Activated T-helper 1 cell treated with anti-CD3 and anti-CD28 coated beads, Interleukin-2, amount 50 U/mL, for 16 hours (primary cell): Measurements from ENCODE around the gene DACH1.

Source experiments
- DNase-seq, 2 donors: peaks; one replicate each; pipeline ENCODE4 v3.0.0-alpha.2; 2020; ENCODE audit warnings: low read depth in 1 of 2, low spot score in 1 of 2

The DACH1 gene

DNA sequence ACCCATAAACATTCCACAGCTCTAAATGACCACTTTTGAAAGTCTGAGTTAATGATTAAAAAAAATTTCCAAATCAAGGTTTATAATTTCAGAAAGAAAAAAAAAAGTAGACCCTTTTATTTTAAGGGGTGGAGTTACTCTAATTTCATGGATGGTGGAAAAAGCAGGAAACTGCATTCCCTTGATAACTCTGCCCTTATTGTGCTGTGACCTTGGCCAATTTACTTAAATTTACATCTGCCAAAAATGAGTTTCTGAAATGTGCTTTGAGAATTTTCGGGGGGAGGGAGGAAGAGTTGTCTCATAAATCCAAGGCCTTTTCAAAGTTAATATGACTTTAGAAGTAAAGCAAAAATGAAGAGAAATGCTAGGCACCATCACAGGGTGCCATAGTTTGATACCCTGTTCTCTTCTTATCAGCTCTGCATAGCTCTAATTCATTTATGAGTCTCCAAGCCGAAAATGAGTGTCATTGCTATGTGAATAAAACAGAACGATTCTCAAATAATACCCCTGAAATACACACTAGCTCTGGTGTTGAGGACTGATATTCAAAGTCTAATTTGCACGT, 367.0 kb downstream of the DACH1 start:
- no peak for DNase-seq

DNA sequence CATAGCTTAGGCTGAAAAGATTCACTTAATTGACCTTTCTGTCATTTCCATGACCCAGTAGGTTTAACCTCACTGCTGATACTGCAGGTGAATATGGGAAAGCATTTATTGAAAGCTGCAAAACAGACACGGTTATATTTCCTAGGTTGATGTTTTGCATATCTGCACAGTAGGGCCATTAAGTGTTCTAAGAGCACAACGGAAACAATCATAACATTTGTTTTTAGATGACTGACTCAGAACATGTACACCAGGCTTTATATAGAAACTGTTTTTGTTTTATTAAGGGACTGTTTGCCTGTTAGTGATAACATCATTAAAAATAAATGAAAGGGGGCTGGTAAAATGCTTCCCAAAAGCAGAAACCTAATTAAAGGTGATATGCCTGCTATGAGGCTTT, 367.8 kb downstream of the DACH1 start:
- DNase-seq = no peak

DNA sequence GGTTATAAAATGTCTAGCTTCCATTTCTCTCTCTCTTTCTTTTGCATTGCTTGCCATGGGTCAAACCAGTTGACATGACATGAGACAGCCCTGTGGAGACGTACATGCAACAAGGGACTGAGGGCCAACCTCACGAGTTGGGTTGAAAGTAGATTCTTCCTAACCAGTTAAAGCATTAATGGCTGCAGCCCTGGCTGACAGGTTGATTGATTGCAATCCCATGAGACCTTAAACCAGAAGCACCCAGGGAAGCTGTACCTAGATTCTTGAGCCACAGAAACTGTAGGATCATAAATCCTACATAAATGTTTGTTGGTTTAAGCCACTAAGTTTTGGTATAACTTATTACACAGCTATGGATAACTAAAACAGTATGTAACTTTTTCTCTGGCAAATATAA, 373.8 kb downstream of the DACH1 start:
- no peak for DNase-seq

DNA sequence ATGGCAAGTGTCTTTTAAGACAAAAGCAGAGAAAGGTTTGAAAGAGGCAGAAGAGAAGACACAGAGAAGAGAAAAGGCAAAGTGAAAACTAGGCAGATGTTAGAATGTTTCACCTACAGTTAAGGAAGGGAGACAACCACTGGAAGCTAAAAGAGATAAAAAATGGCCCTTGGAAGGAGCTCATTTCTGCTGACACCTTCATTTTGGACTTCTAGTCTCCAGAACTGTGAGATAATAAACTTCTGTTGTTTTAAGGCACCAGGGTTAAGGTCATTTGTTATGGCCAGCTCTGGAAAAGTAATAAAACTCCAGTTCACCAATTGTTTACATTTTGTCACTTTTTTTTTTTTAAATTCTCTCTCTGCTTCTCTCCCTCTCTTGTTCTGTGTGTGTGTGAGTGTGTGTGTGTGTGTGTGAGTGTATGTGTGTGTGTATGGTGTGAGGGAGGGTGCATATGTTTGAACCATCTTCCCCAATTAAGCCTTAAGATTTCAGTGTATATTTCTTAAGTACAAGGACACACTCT, 374.6 kb downstream of the DACH1 start:
- DNase-seq = no peak

DNA sequence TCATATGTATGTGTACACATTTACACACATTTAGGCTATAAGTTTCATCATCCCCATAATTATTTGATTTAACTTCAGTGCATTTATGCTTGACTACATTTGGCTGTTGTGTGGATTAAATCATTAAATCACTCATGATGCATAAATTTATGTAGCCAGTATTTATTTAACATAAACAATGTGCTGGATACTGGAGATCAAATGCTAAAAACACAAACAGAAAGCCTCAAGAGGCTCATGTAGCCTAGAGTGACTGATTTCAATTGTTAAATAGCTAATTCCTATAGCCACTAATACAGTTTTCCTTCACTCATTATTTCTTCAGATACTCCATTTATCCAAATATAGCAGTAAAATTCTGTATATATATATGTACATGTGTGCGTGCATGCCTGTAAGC, 376.0 kb downstream of the DACH1 start:
- DNase-seq = no peak

GRCh38 chr13:71489041-71489440, 378.0 kb downstream of the DACH1 start:
- no peak for DNase-seq

GRCh38 chr13:71488201-71488600, 378.8 kb downstream of the DACH1 start:
- no peak for DNase-seq

- DNase-seq = no peak
These were observed 381.1 kb downstream of the DACH1 start for GRCh38 chr13:71485913-71486312.

- no peak for DNase-seq
These were observed 383.3 kb downstream of the DACH1 start for GRCh38 chr13:71483733-71484132.

DNA sequence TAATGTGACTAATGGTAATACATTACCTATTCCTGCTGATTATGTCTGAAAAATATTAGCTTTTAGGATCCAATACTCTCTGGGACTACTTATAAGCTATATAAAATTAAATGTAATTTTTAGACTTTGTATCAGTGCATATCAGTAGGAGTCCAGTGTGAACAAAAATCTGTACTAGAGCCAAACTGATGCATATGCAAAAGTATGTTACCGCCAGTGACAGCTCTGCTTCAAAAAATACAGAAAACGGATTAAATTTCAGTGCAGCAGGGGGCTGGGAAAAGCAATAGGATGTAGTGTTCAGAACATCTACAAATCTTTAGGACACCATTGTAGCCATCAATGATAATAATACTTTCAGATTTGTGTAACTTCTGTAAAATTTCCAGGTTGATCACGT, 385.5 kb downstream of the DACH1 start:
- DNase-seq = no peak

GRCh38 chr13:71481046-71481445, 386.0 kb downstream of the DACH1 start:
- no peak for DNase-seq

DNA sequence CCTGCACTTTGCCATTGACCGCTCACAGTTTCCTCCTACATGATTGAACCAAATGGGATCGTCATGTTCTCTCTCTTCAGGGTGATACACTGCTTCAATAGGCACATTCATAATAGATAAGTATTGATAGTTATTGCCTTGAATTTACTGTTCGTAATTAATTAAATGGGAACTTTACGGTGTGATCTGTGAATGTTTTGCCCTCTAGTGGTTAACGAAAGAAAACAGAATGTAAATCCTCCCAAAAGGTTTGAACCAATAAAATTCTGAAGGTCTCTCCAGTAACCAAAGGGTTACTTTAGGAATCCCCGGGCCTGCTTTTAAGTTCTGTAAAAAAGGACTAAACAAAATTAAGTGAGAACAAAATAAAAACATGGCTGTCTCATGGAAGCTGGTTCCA, 389.3 kb downstream of the DACH1 start:
- DNase-seq = no peak

DNA sequence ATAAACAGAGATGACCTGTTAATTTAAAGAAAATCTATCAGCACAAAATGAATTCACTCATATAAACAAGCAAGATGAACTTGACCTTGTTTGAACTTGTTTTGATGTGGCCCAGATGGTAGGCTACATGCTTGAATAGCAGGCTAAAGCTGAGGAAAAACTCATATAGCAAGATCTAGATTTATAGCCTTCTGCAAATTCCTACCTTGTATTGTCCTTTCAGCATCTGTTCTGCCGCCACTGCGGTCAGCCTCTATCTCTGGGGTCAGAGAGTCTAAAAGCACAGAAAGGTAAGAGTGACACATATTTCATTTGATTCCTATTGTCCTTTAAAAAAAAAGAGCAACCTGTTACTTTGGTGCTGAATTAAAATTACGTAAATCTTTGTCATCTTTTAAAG, 392.1 kb downstream of the DACH1 start:
- no peak for DNase-seq

DNA sequence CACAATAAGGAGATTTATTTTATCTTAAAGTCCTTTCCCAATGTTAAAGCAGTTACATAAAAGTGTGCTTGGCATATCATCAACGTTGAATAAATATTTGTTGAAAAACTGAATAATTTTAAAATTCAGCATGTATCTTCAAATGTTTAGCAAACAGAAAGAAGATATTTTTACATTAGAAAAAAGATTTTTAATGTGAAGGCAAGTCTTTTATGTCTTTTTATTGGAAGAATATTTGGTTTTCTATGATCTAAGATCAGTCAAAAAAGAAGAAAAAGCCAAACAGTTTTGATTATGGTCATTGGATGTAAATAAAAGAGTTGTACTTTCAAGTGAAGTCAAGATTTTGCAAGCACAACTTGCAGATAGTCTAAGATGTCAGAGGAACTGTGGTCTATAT, 397.4 kb downstream of the DACH1 start:
- DNase-seq = no peak

GRCh38 chr13:71464686-71465085, 402.3 kb downstream of the DACH1 start:
- no peak for DNase-seq

DNA sequence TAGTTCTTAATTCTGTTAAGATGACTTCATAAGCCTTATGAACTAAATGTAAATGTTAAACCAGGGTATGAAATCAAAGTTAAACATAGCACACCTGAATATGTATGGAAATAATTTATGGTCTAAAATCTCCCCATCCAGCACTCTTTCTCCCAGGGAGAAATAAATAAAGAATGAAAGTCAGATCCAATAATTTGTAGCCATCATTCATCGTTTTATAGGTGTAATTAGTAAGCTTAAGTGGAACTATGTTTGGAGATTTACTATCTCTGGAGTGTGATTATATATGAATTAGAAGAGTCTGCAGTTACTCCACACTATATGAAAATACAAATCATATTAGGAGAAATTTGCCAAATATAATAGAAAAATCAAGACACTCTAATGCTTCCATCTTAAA, 405.1 kb downstream of the DACH1 start:
- DNase-seq = no peak

DNA sequence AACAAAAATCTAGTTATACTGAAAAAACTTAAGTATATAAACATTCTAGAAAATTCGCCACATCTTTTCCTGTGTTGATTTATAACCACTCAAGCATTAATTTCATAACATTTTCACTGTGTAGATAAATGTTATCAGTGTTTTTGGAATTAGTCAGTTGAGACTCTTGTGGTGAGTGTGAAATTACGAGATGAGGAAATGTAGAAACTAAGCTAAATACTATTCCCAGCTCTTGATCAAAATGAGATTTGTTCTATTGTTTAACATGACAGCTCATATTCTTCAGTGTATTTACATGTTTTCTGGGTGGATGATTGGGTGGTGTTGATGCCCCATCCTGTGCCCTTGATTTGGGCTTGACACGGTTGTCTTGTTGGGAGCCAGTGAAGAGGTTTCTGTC, 406.8 kb downstream of the DACH1 start:
- no peak for DNase-seq

DNA sequence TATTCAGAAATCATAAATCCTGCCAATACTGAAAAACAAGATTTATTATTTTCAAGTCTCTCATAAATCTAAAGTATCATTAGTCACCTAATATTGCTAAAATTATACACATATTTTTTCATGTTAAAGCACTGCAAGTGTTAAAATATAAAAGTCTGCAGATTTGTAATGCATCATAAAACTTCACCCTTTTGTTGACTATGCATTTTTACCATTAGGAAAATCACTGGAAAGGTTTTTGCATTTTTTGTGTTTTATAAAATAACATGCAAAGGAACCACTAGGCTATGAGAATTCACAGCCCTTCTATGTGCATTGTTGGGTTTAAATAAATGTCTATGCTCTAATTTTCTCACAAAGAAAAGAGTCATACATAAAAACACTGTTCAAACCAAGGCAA, 407.3 kb downstream of the DACH1 start:
- DNase-seq = no peak

- DNase-seq = no peak
These were observed 409.4 kb downstream of the DACH1 start for GRCh38 chr13:71457645-71458044.

DNA sequence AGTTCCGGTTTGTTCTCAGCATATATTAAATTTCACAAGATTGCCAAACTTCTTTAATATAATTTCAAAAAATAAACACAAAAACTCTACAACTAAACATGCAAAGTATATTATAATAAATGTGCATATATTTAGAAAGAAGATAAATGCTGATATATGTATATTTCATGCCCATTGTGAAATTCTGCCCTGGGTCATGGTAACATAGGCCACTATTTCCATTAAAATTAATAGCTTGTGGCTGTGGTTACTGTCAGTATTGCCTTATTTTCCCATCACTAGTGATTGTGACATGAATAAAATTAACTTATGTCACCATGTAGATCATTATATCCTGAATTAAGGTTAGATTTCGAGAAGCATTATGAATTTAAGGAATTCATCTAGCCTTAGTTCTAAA, 410.9 kb downstream of the DACH1 start:
- DNase-seq = no peak

GRCh38 chr13:71454509-71454908, 412.5 kb downstream of the DACH1 start:
- no peak for DNase-seq

- DNase-seq = no peak
These were observed 418.8 kb downstream of the DACH1 start for GRCh38 chr13:71448080-71448630.

GRCh38 chr13:71437704-71438103, 429.3 kb downstream of the DACH1 start:
- no peak for DNase-seq
